Karpas-422 (cell line): ENCODE results near the gene MARCO. TPM values are rescaled to one million over a fixed set of nuclear protein-coding genes. Genes with fewer than 3 reads are reported as not detected.

Experiments used
- DNase-seq: peaks from one replicate; pipeline ENCODE4 v3.0.0-alpha.2; 2015
- H2AFZ ChIP-seq: fragments of 200-600 bp; sonication (generic); 2 replicates; pipeline ENCODE4 v1.6.1; 2014; ENCODE audit warnings: antibody characterized with exemption, low read length, mixed read lengths
- H3K27ac ChIP-seq: fragments of 200-600 bp; sonication (generic); 2 replicates; pipeline ENCODE4 v1.5.1; 2014; ENCODE audit warnings: mild to moderate bottlenecking, low read length, moderate library complexity
- H3K27me3 ChIP-seq: fragments of 200-600 bp; sonication (generic); 2 replicates; pipeline ENCODE4 v1.6.1; 2014; ENCODE audit warnings: low read length, mixed read lengths
- H3K36me3 ChIP-seq: fragments of 200-600 bp; sonication (generic); 2 replicates; pipeline ENCODE4 v1.6.1; 2014; ENCODE audit warnings: low read length, mixed read lengths; ENCODE audit not compliant: insufficient read depth
- H3K4me1 ChIP-seq: fragments of 200-600 bp; sonication (generic); 2 replicates; pipeline ENCODE4 v1.6.1; 2014; ENCODE audit warnings: mild to moderate bottlenecking, low read length, mixed read lengths
- H3K4me2 ChIP-seq: fragments of 200-600 bp; sonication (generic); 2 replicates; pipeline ENCODE4 v1.6.1; 2014; ENCODE audit warnings: low read length, low read depth, mild to moderate bottlenecking; ENCODE audit not compliant: poor library complexity, severe bottlenecking
- H3K4me3 ChIP-seq: fragments of 200-600 bp; sonication (generic); 2 replicates; pipeline ENCODE4 v1.5.1; 2014; ENCODE audit warnings: mild to moderate bottlenecking, antibody characterized with exemption, low read length, mixed read lengths
- H3K79me2 ChIP-seq: fragments of 200-600 bp; sonication (generic); 2 replicates; pipeline ENCODE4 v1.6.1; 2014; ENCODE audit warnings: mild to moderate bottlenecking, low read length, mixed read lengths
- H3K9ac ChIP-seq: fragments of 200-600 bp; sonication (generic); 2 replicates; pipeline ENCODE4 v1.6.0; 2014; ENCODE audit warnings: low read length
- H3K9me2 ChIP-seq: fragments of 200-600 bp; sonication (generic), shearing (Covaris generic); replicated peaks from 2 replicates; pipeline ENCODE4 v1.6.0; 2014; ENCODE audit warnings: mild to moderate bottlenecking, low read length, moderate library complexity; ENCODE audit not compliant: insufficient read depth
- H3K9me3 ChIP-seq: fragments of 300-700, 200-600 bp; sonication (generic); 2 replicates; pipeline ENCODE4 v1.6.1; 2014; ENCODE audit warnings: low read length, mixed read lengths
- H4K20me1 ChIP-seq: fragments of 200-600 bp; sonication (generic); 2 replicates; pipeline ENCODE4 v1.6.1; 2014; ENCODE audit warnings: mild to moderate bottlenecking, antibody characterized with exemption, low read length, low read depth; ENCODE audit not compliant: insufficient read depth
- total RNA-seq: library from RNA; depleted of rRNA; stranded (reverse); fragments of >200 nt; shearing (Covaris generic); gene quantifications from 2 replicates; pipeline ENCODE4 v1.2.3, GENCODE V29; 2014; ENCODE audit warnings: low replicate concordance

The MARCO gene
- total RNA-seq, 1 experiment from 2014 or later = not detected

- no peak overlapping the region for H2AFZ ChIP-seq
- H3K36me3 ChIP-seq = no peaks in the 10 kb centered on the region
- H3K79me2 ChIP-seq = no peaks in the 10 kb centered on the region
- H4K20me1 ChIP-seq = no peaks in the 10 kb centered on the region
- no peak overlapping the region for H3K4me3 ChIP-seq
- no peak overlapping the region for H3K27ac ChIP-seq
- no peaks in the 10 kb centered on the region for H3K9me2 ChIP-seq
- no peak for DNase-seq
- no peak overlapping the region for H3K4me2 ChIP-seq
- H3K4me1 ChIP-seq = no peaks in the 10 kb centered on the region
- no peaks in the 10 kb centered on the region for H3K9me3 ChIP-seq
- H3K9ac ChIP-seq = no peak overlapping the region
- no peaks in the 10 kb centered on the region for H3K27me3 ChIP-seq
Measured at GRCh38 chr2:118968042-118968441, 26.0 kb downstream of the MARCO start.

GRCh38 chr2:118968961-118969733 lies 27.2 kb downstream of the MARCO start:
- no peak overlapping the region for H3K4me2 ChIP-seq

GRCh38 chr2:118969734-118970395 lies 27.9 kb downstream of the MARCO start:
- DNase-seq = no peak

More at GRCh38 chr2:118968961-118969733, 27.2 kb downstream of the MARCO start:
- Histone ChIP-seq H4K20me1 (no peaks in the 10 kb centered on the region), H3K36me3 (no peaks in the 10 kb centered on the region), H3K79me2 (no peaks in the 10 kb centered on the region), H2AFZ (no peak overlapping the region), H3K27me3 (no peaks in the 10 kb centered on the region), H3K4me3 (no peak overlapping the region), H3K9me3 (no peaks in the 10 kb centered on the region), H3K4me1 (no peaks in the 10 kb centered on the region), H3K9ac (no peak overlapping the region), H3K27ac (no peak overlapping the region), H3K9me2 (no peaks in the 10 kb centered on the region)
- DNase-seq = no peak

GRCh38 chr2:118970396-118971135 lies 28.6 kb downstream of the MARCO start:
- Histone ChIP-seq H4K20me1 (no peaks in the 10 kb centered on the region), H3K9me3 (no peaks in the 10 kb centered on the region), H3K4me2 (no peak overlapping the region), H3K4me3 (no peak overlapping the region), H3K9ac (no peak overlapping the region), H3K9me2 (no peaks in the 10 kb centered on the region), H3K27ac (no peak overlapping the region), H3K79me2 (no peaks in the 10 kb centered on the region), H3K36me3 (no peaks in the 10 kb centered on the region), H3K27me3 (no peaks in the 10 kb centered on the region), H3K4me1 (no peaks in the 10 kb centered on the region), H2AFZ (no peak overlapping the region)
- DNase-seq = no peak

More at GRCh38 chr2:118969734-118970395, 27.9 kb downstream of the MARCO start:
- no peaks in the 10 kb centered on the region for H3K4me1 ChIP-seq
- H3K27me3 ChIP-seq = no peaks in the 10 kb centered on the region
- H3K9ac ChIP-seq = no peak overlapping the region
- H3K79me2 ChIP-seq = no peaks in the 10 kb centered on the region
- H3K9me2 ChIP-seq = no peaks in the 10 kb centered on the region
- no peaks in the 10 kb centered on the region for H4K20me1 ChIP-seq
- H3K9me3 ChIP-seq = no peaks in the 10 kb centered on the region
- H3K4me2 ChIP-seq = no peak overlapping the region
- H2AFZ ChIP-seq = no peak overlapping the region
- no peak overlapping the region for H3K4me3 ChIP-seq
- H3K36me3 ChIP-seq = no peaks in the 10 kb centered on the region
- no peak overlapping the region for H3K27ac ChIP-seq

GRCh38 chr2:118971245-118972122 lies 29.5 kb downstream of the MARCO start:
- no peak overlapping the region for H3K4me2 ChIP-seq
- no peaks in the 10 kb centered on the region for H3K79me2 ChIP-seq
- H3K36me3 ChIP-seq = no peaks in the 10 kb centered on the region
- H3K27ac ChIP-seq = no peak overlapping the region
- H4K20me1 ChIP-seq = no peaks in the 10 kb centered on the region
- no peak overlapping the region for H2AFZ ChIP-seq
- H3K9me3 ChIP-seq = no peaks in the 10 kb centered on the region
- H3K4me1 ChIP-seq = no peaks in the 10 kb centered on the region
- H3K4me3 ChIP-seq = no peak overlapping the region
- no peaks in the 10 kb centered on the region for H3K27me3 ChIP-seq
- no peaks in the 10 kb centered on the region for H3K9me2 ChIP-seq
- DNase-seq = no peak
- H3K9ac ChIP-seq = no peak overlapping the region

- Histone ChIP-seq H3K36me3 (no peaks in the 10 kb centered on the region), H3K27me3 (no peaks in the 10 kb centered on the region), H3K4me1 (no peaks in the 10 kb centered on the region), H3K79me2 (no peaks in the 10 kb centered on the region), H4K20me1 (no peaks in the 10 kb centered on the region), H3K27ac (no peak overlapping the region), H3K9me2 (no peaks in the 10 kb centered on the region), H2AFZ (no peak overlapping the region), H3K4me3 (no peak overlapping the region), H3K9ac (no peak overlapping the region), H3K4me2 (no peak overlapping the region), H3K9me3 (no peaks in the 10 kb centered on the region)
- DNase-seq = no peak
Measured at GRCh38 chr2:118973542-118973951, 31.6 kb downstream of the MARCO start.

GRCh38 chr2:118974103-118974993 lies 32.4 kb downstream of the MARCO start:
- no peaks in the 10 kb centered on the region for H3K9me3 ChIP-seq
- H3K27me3 ChIP-seq = no peaks in the 10 kb centered on the region
- H2AFZ ChIP-seq = no peak overlapping the region
- H3K4me2 ChIP-seq = no peak overlapping the region
- no peaks in the 10 kb centered on the region for H3K4me1 ChIP-seq
- H3K9ac ChIP-seq = no peak overlapping the region
- no peak overlapping the region for H3K27ac ChIP-seq
- H3K4me3 ChIP-seq = no peak overlapping the region
- H3K79me2 ChIP-seq = no peaks in the 10 kb centered on the region
- no peaks in the 10 kb centered on the region for H3K36me3 ChIP-seq
- no peaks in the 10 kb centered on the region for H4K20me1 ChIP-seq
- no peaks in the 10 kb centered on the region for H3K9me2 ChIP-seq
- DNase-seq = no peak
